H1 (cell line): ENCODE measurements around the gene ZNF462. TPM values are rescaled to one million over a fixed set of nuclear protein-coding genes. Genes with fewer than 3 reads are reported as not detected.

Source experiments
- CTCF ChIA-PET: fragments of 300-600 bp; sonication (Branson Sonifier 250); formaldehyde crosslinking; loops from one replicate; lab custom pipeline; 2021; ENCODE audit not compliant: partially characterized antibody; lab: Charles Lee
- POLR2A ChIA-PET: fragments of 300-600 bp; sonication (Branson Sonifier 250); formaldehyde crosslinking; loops from one replicate; lab custom pipeline; 2021; ENCODE audit warnings: inconsistent platforms; ENCODE audit not compliant: partially characterized antibody; lab: Charles Lee
- DNase-seq, 2 experiments: peaks; one replicate each; pipeline versions ENCODE4 v3.0.0 to v3.0.0-alpha.2; 2010 to 2022; ENCODE audit warnings: low spot score in 2 of 2, low read depth in 1 of 2, mixed read lengths in 1 of 2
- FAIRE-seq: peaks from 2 replicates; lab custom pipeline; 2011; peaks lifted over from hg19 to GRCh38; lab: Jason Lieb, UNC
- H2AFZ ChIP-seq: 2 replicates; pipeline ENCODE4 v1.8.1; 2012; ENCODE audit warnings: low read length, inconsistent platforms
- H2AK5ac ChIP-seq: 2 replicates; pipeline ENCODE4 v1.6.1; 2013; ENCODE audit warnings: low read depth, low read length
- H2BK120ac ChIP-seq: replicated peaks from 2 replicates; pipeline ENCODE3; 2013; ENCODE audit warnings: low read depth, low read length, inconsistent platforms
- H2BK12ac ChIP-seq: 2 replicates; pipeline ENCODE4 v1.6.1; 2013; ENCODE audit warnings: low read depth, low read length
- H2BK15ac ChIP-seq: 2 replicates; pipeline ENCODE4 v1.6.1; 2013; ENCODE audit warnings: low read length
- H2BK20ac ChIP-seq: 2 replicates; pipeline ENCODE4 v1.6.1; 2013; ENCODE audit warnings: low read length
- H2BK5ac ChIP-seq: 2 replicates; pipeline ENCODE4 v1.6.1; 2013; ENCODE audit warnings: low read depth, low read length
- H3K14ac ChIP-seq: 2 replicates; pipeline ENCODE4 v1.6.1; 2013; ENCODE audit warnings: inconsistent platforms; ENCODE audit not compliant: insufficient read length
- H3K18ac ChIP-seq: 2 replicates; pipeline ENCODE4 v1.6.1; 2013; ENCODE audit warnings: low read length; ENCODE audit errors: extremely low read depth
- H3K23ac ChIP-seq: 2 replicates; pipeline ENCODE4 v1.6.1; 2013; ENCODE audit warnings: inconsistent platforms; ENCODE audit not compliant: insufficient read length
- H3K23me2 ChIP-seq: 2 replicates; pipeline ENCODE4 v1.6.1; 2013; ENCODE audit warnings: low read depth, low read length
- H3K27ac ChIP-seq: 2 replicates; pipeline ENCODE4 v1.6.1; 2011; ENCODE audit warnings: low read depth, low read length, inconsistent platforms
- H3K27me3 ChIP-seq, 4 experiments: replicated peaks in 1 of 4; 1 replicate in 1 of 4; 2 replicates in 3 of 4; pipeline versions ENCODE4 v1.6.1 to v1.8.1; 2011 to 2013; ENCODE audit warnings: low read length in 3 of 4, mild to moderate bottlenecking in 3 of 4, inconsistent platforms in 2 of 4, mixed read lengths in 2 of 4, moderate library complexity in 1 of 4; ENCODE audit not compliant: control insufficient read depth in 3 of 4, insufficient read depth in 3 of 4; ENCODE audit errors: extremely low read depth in 1 of 4
- H3K36me3 ChIP-seq, 4 experiments: 2 replicates each; pipeline versions ENCODE4 v1.6.1 to v1.8.1; 2011 to 2013; ENCODE audit warnings: mild to moderate bottlenecking in 4 of 4, low read length in 3 of 4, moderate library complexity in 2 of 4, control low read depth in 1 of 4, inconsistent platforms in 1 of 4; ENCODE audit not compliant: insufficient read depth in 4 of 4, control insufficient read depth in 2 of 4
- H3K4ac ChIP-seq: replicated peaks from 2 replicates; pipeline ENCODE3; 2013; ENCODE audit warnings: low read length, low read depth, mixed read lengths, inconsistent platforms; ENCODE audit not compliant: insufficient read length
- H3K4me1 ChIP-seq, 4 experiments: replicated peaks in 1 of 4; 1 replicate in 1 of 4; 2 replicates in 3 of 4; pipeline versions ENCODE4 v1.6.1 to v1.8.1; 2011 to 2013; ENCODE audit warnings: low read length in 3 of 4, inconsistent platforms in 2 of 4, mixed read lengths in 1 of 4; ENCODE audit not compliant: insufficient read depth in 4 of 4, control insufficient read depth in 3 of 4
- H3K4me2 ChIP-seq, 2 experiments: 2 replicates each; pipeline versions ENCODE4 v1.6.1 to v1.8.1; 2011 to 2013; ENCODE audit warnings: low read depth in 2 of 2, low read length in 2 of 2, control low read depth in 1 of 2, inconsistent platforms in 1 of 2, mild to moderate bottlenecking in 1 of 2; ENCODE audit not compliant: insufficient read depth in 1 of 2
- H3K4me3 ChIP-seq, 4 experiments: fragments of 200-600, 300-600 bp in 1 of 4; sonication (generic), shearing (Covaris generic), sonication (Bioruptor Twin) in 1 of 4; 2 replicates each; pipeline versions ENCODE4 v1.5.1 to v1.8.1; 2011 to 2016; ENCODE audit warnings: low read length in 4 of 4, low read depth in 3 of 4, control low read depth in 2 of 4, inconsistent platforms in 2 of 4, mild to moderate bottlenecking in 2 of 4, mixed read lengths in 1 of 4, moderate library complexity in 1 of 4; ENCODE audit not compliant: insufficient read depth in 2 of 4; ENCODE audit errors: extremely low read depth in 1 of 4
- H3K56ac ChIP-seq: replicated peaks from 2 replicates; pipeline ENCODE3; 2013; ENCODE audit warnings: low read depth, mild to moderate bottlenecking, mixed read lengths, low read length, inconsistent platforms; ENCODE audit not compliant: insufficient read length
- H3K79me1 ChIP-seq: 2 replicates; pipeline ENCODE4 v1.6.1; 2013; ENCODE audit warnings: low read depth, low read length, control low read depth
- H3K79me2 ChIP-seq, 2 experiments: 2 replicates each; pipeline versions ENCODE4 v1.6.1 to v1.8.1; 2012 to 2013; ENCODE audit warnings: low read length in 2 of 2, mild to moderate bottlenecking in 2 of 2, inconsistent platforms in 1 of 2; ENCODE audit not compliant: insufficient read depth in 2 of 2, control insufficient read depth in 1 of 2
- H3K9ac ChIP-seq, 4 experiments: replicated peaks in 1 of 4; 1 replicate in 1 of 4; 2 replicates in 3 of 4; pipeline versions ENCODE4 v1.6.1 to v1.8.1; 2011 to 2013; ENCODE audit warnings: low read depth in 3 of 4, low read length in 3 of 4, control low read depth in 2 of 4, mild to moderate bottlenecking in 2 of 4, moderate library complexity in 2 of 4, inconsistent platforms in 1 of 4; ENCODE audit errors: extremely low read depth in 1 of 4
- H3K9me3 ChIP-seq, 2 experiments: 2 replicates each; pipeline versions ENCODE4 v1.6.1 to v1.8.1; 2012 to 2013; ENCODE audit warnings: mild to moderate bottlenecking in 2 of 2, moderate library complexity in 2 of 2, control low read depth in 1 of 2, inconsistent platforms in 1 of 2, low read depth in 1 of 2, low read length in 1 of 2, mixed read lengths in 1 of 2; ENCODE audit not compliant: insufficient read depth in 2 of 2
- H4K20me1 ChIP-seq, 2 experiments: replicated peaks in 1 of 2; 2 replicates each; pipeline versions ENCODE3 to v1.8.1; 2011 to 2013; ENCODE audit warnings: inconsistent platforms in 2 of 2, low read length in 2 of 2, mild to moderate bottlenecking in 1 of 2; ENCODE audit not compliant: insufficient read depth in 2 of 2, control insufficient read depth in 1 of 2
- H4K5ac ChIP-seq: 2 replicates; pipeline ENCODE4 v1.6.1; 2013; ENCODE audit warnings: low read length, low read depth, mixed read lengths, inconsistent platforms; ENCODE audit not compliant: insufficient read length
- H4K8ac ChIP-seq: 2 replicates; pipeline ENCODE4 v1.8.0; 2013; ENCODE audit warnings: mild to moderate bottlenecking, moderate library complexity, low read length, inconsistent platforms; ENCODE audit not compliant: insufficient read depth; ENCODE audit errors: extremely low read depth
- H4K91ac ChIP-seq: replicated peaks from 2 replicates; pipeline ENCODE3; 2013; ENCODE audit warnings: low read length, mixed read lengths, inconsistent platforms; ENCODE audit not compliant: insufficient read length
- CHD1 ChIP-seq: IDR thresholded peaks from 2 replicates; pipeline ENCODE4 v1.6.1; 2012; ENCODE audit warnings: low read depth, low read length, improper control_type of control experiment
- FOSL1 ChIP-seq: IDR thresholded peaks from 2 replicates; pipeline ENCODE4 v1.6.1; 2011; ENCODE audit warnings: mild to moderate bottlenecking, low read depth, low read length, moderate library complexity; ENCODE audit not compliant: insufficient read depth
- HDAC6 ChIP-seq: IDR thresholded peaks from one replicate; pipeline ENCODE4 v1.7.1; 2012; ENCODE audit warnings: low read depth, mild to moderate bottlenecking, inconsistent platforms, low read length, moderate library complexity
- WGBS, 2 experiments: shearing (Covaris generic) in 1 of 2; methylation state at CpG; one replicate each; pipeline versions ENCODE4 v1.1.6 to v1.1.7; 2013 to 2015; ENCODE audit warnings: low lambda C conversion rate in 2 of 2, mixed read lengths in 2 of 2, inconsistent platforms in 1 of 2, low coverage in 1 of 2, missing lambda C conversion rate in 1 of 2; ENCODE audit not compliant: insufficient replicate concordance in 2 of 2, insufficient coverage in 1 of 2, insufficient read length in 1 of 2; ENCODE audit errors: extremely low coverage in 1 of 2, missing lambda C conversion rate in 1 of 2; 5-methylcytosine and 5-hydroxymethylcytosine counted together
- polyA plus RNA-seq, 7 experiments: library from polyadenylated mRNA; depleted of rRNA in 3 of 7; stranded (reverse) in 5 of 7; unstranded in 2 of 7; fragments of >200 nt in 5 of 7; fragments of 200-250 nt in 2 of 7; gene quantifications; 1 replicate in 5 of 7; 2 replicates in 1 of 7; 4 replicates in 1 of 7; pipeline versions ENCODE4 v1.2.1 to v1.2.3, GENCODE V29; 2011 to 2013; ENCODE audit warnings: missing spikeins in 2 of 7, mixed read lengths in 2 of 7
- total RNA-seq: library from RNA; stranded (reverse); fragmentation: NEBNext Ultra II Directional; extraction: Animal tissue kit (Norgen Biotek cat#: 25700); gene quantifications from 2 replicates; pipeline ENCODE4 v1.2.1, GENCODE V29; 2021

ZNF462 gene
- total and polyA plus RNA-seq, 2 of the 8 experiments (the other 6 are each of a cell fraction or from before 2014, with no cell fraction given), result 30.0 to 163 TPM

DNA sequence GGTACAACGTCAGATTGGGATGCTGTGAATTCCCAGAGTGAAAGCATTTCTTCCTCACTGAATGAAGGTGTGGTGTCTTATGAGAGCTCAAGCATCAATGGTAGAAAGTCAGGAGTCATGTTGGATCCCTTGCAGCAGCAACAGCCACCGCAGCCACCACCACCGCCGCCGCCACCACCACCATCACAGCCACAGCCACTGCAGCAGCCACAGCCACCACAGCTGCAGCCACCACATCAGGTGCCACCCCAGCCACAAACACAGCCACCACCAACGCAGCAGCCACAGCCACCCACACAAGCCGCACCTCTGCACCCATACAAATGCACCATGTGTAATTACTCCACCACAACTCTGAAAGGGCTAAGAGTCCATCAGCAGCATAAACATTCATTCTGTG is 62.4 kb downstream of the ZNF462 start:
- no peaks in the 10 kb centered on the region for H3K23me2 ChIP-seq
- peaks cover 3 to 83% of the 10 kb centered on the region in 2 experiments; a peak in 3 of 4 replicates for H3K79me2 ChIP-seq
- no peak overlapping the region for H2BK12ac ChIP-seq
- H3K27ac ChIP-seq, result no peak overlapping the region
- 99% methylated on average over 7 of the region's 7 CpGs; no CpG with 5 or more reads in 1 of the 2 experiments for WGBS, 2 experiments
- no peak overlapping the region for H3K4me2 ChIP-seq
- no peak overlapping the region for H4K8ac ChIP-seq
- H3K14ac ChIP-seq, result no peak overlapping the region
- H3K36me3 ChIP-seq, result peaks cover 43 to 83% (median 75%) of the 10 kb centered on the region in 4 experiments
- no peak overlapping the region for H3K9ac ChIP-seq
- no peak overlapping the region for H3K56ac ChIP-seq
- H2AK5ac ChIP-seq, result no peak overlapping the region
- no peak overlapping the region for H2BK120ac ChIP-seq
- no peak overlapping the region for H2AFZ ChIP-seq
- no peak overlapping the region for H2BK5ac ChIP-seq
- peaks cover 7% of the 10 kb centered on the region for H3K79me1 ChIP-seq
- H4K20me1 ChIP-seq, result peaks cover 0 to 3% of the 10 kb centered on the region in 2 experiments
- H4K5ac ChIP-seq, result no peak overlapping the region
- CTCF ChIA-PET, result interaction anchor here (0.6 to 1.1 kb wide), 2 partner anchors 13 to 60 kb away, joined by 3 to 4 read pairs; no protein-coding TSS in a partner anchor
- DNase-seq (no peak), FAIRE-seq (no peak)
- no peak overlapping the region for H3K23ac ChIP-seq
- H2BK20ac ChIP-seq, result no peak overlapping the region
- H4K91ac ChIP-seq, result no peak overlapping the region
- no peak overlapping the region for H2BK15ac ChIP-seq
- H3K4ac ChIP-seq, result no peak overlapping the region
- H3K27me3 ChIP-seq, result no peaks in the 10 kb centered on the region
- H3K9me3 ChIP-seq, result no peaks in the 10 kb centered on the region; a peak in 1 of 4 replicates
- POLR2A ChIA-PET, result no interaction called here
- H3K4me1 ChIP-seq, result peaks cover 0 to 11% (median 7%) of the 10 kb centered on the region in 4 experiments; a peak in 4 of 7 replicates
- TF ChIP-seq CHD1 (no peak), FOSL1 (no peak), HDAC6 (no peak)
- no peak overlapping the region for H3K18ac ChIP-seq
- H3K4me3 ChIP-seq, result no peak overlapping the region
